GM19351 (cell line): ENCODE data around the gene CFAP20.

Source experiments
- ATAC-seq: cut with Tn5 transposase; IDR thresholded peaks from one replicate; pipeline ENCODE4 v1.9.1; 2021; ENCODE audit warnings: mild to moderate bottlenecking, moderate library complexity; ENCODE audit not compliant: unreplicated experiment

Gene CFAP20

DNA sequence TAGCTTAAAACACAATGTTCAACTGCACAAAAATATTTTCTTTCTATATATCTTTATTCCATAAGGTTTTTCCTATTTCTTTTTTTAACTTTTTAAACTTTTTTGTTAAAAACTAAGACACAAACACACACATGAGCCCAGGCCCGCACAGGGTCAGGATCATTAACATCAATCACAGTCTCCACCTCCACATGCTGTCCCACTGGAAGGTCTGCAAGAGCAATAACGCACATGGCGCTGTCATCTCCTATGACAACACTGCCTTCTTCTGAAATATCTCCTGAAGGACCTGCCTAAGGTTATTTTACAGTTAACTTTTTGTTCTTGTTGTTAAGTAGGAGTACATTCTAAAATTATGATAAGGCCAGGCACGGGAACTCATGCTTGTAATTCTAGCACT lies 4.1 kb downstream of the CFAP20 start:
- no peak for ATAC-seq

DNA sequence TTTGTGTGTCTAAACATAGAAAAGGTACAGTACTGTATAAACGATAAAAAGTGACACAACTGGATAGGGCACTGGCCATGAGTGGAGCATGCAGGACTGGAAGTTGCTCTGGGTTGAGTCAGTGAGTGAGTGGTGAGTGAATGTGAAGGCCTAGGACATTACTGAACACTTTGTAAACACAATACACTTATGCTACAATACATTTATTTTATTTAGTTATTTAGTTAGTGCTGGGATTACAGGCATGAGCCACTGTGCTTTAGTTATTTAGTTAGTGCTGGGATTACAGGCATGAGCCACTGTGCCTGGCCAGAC lies 4.6 kb downstream of the CFAP20 start:
- ATAC-seq = no peak

DNA sequence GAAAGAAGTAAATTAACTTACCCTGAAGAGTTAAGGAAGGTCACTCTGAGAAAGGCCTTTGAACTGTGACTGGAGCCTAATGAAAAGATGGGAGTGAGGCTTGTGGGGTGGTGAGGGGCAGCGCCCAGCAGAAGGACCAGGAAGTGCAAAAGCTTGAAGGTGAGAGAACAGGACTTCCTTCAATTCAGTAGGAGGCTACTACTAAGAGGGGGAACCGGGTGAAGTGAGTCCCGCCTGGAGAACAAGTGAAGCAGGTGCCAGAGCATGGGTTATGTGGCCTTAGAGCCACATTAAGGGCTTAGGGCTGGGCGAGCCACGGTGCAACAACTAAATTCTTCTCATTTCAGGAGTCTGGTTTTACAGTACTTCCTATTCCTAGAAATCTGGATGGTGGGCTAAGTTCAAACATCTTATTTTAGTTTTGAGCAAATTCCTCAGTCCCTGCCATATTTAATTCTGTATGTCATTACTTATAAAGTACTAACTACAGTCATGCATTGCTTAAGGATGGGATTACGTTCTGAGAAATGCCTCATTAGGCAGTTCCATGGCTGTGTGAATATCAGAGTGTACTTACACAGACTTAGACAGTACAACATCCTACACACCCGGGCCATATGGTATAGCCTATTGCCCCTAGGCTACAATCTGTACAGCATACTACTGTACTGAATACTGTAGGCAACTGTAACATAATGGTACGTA lies 5.1 kb downstream of the CFAP20 start:
- ATAC-seq = no peak

DNA sequence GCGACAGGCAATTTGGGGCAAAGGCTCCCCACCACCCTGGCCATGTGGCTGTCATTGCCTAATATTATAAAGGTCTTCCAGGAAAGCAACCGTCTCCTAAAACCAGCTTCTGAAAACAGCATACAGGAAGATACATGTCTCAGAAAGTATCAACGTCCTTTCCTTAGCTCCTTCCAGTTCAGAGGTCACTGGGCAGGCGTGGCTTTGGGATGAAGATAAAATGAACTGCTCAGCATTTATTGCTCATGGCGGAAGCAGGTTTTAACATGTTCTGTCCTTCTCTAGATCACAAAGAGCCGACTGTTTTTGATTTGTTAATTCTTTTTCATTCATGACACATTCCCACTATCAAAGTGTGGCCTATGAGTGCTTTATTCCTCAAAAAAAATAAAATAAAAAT lies 8.0 kb downstream of the CFAP20 start:
- no peak for ATAC-seq

DNA sequence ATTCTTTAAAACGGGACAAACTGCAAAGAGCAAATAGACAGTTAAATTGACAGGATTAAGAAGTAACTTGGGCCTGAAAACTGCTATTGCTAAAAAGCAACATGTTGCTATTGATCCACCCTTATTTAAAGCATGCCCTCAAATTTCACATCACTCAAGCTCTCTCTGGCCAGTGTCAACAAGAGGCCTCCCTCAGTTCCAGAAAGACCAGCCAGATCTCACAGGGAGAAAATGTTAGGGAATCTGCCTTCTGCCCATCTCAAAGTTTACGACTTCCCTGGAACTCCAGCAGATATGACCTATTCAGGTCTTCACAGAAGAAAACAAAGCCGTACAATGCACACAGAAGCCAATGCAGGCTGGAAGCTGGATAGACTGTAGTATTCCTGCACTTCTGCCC lies 8.9 kb downstream of the CFAP20 start:
- ATAC-seq = no peak

DNA sequence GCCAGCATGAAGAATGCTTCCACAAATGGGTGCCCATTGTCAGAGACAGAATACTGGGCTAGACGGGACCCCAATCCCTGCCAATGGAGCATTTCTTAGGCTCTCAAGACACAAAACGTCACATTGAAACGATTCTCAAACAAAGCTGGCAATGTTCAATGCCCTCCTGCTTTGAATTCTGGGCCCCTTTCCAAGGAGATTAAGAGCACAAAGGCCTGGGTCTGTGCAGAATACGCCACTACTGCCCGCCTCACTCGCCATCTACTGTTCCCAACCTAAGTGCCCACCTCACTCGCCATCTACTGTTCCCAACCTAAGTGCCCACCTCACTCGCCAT lies 9.7 kb downstream of the CFAP20 start:
- ATAC-seq = no peak

DNA sequence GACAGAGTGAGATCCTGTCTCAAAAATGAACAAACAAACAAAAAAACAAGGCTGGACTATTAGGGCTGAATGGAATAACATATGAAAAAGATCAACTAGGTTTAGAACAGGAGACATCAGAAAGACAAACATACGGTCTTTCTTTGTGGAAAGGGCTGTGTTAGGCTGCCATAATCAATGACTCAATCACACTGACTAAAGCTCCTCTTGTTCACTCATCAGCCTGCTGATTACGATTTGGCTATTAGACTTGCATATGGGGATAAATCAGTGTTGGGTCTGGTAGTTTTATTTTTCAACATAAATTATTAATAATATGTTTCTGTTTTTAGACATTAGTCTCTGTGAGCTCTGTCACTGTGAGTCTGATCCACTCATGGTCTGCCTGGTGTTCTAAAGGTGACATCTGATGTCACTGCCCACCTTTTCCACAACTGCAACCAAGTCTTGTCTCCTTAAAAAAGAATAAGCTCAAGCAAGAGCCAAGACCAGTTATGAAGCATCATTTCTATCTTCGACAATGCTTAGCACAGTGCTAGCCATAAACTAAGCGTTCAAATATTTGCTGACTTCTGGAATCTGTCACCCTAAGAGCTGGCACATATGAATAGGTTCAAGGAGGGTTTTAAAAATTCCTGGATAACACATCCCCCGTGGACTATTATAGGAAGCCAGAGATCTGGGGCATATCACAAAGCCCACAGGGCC lies 10.2 kb downstream of the CFAP20 start:
- no peak for ATAC-seq

DNA sequence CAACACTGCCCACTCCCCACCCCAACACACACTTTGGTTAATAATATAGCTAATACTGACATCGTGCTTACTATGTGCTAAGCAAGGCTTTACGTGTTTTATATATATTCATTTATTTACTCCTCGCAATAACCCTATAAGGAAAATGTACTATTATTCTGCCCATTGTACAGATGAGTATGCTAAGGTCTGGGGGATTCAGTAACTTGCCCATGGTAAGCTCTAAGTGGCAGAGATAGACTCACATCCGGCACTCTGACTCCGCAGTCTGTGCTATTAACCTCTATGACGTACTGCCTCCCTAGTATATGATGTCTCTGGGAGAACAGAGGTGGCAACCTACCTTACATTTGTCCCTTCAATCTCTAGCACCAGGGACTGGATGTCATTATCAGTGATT lies 12.7 kb downstream of the CFAP20 start:
- no peak for ATAC-seq

DNA sequence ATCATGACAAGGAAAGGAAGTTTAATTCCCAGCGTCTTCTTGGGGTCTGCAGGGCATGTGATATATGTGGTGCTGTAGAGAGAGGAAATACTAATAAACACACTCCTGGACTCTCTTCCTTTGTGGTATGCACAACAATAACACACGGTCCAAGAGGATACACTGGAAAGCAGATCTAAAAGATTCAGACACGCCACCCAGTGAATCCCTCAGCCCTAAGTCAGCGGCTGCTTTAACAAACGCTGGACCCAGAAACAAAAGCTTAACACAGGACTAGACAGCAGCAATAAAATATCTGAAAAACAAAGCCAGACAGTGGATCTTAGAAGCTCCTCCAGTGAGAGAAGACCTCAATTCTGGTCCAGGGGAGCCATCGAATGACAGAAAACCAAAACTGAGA lies 13.1 kb downstream of the CFAP20 start:
- no peak for ATAC-seq

DNA sequence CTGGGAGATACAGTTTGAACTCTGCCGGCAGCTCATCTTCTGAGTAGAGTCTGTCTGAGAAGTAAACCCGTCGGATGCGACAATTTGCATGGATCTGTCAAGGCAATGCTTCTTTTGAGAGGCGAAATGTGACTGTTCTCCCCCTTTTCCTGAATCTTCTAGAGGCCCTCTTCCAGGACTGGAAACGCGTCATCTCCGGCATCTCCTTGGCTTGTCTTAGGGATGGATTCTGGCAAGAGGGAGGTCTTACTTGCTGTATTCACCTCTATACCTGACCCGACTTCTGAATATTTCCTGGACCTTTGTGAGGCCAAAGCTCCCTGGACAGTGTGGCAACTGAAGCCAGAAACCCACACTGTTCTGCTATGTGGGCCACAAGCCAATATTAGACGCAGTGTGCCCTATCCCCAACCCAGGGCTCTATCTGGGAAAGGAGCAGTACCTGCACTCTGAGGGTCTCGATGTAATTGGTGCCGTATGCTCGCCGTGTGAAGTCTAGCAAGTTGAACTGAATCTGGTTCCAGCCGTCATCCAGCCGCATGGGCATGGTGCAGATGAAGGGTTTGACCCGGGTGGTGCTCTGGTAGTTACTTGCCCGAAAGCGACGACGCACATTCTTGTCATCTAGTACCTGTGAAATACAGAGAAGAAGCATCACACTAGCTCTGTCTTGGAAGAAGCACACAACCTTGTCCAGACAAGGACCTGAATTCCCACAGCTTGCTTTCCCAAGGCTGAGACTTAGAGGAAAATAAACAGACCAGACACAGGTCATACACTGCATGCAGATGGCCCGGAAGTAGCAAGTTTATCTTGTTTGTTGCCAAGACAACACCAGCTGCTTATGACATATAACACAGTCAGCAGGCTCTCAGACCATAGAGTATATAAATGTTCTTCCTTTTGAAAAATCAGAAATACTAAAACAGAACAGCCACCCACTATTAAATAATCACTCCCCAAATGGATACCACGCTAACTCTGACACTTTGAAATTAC lies 14.1 kb downstream of the CFAP20 start:
- ATAC-seq = no peak

DNA sequence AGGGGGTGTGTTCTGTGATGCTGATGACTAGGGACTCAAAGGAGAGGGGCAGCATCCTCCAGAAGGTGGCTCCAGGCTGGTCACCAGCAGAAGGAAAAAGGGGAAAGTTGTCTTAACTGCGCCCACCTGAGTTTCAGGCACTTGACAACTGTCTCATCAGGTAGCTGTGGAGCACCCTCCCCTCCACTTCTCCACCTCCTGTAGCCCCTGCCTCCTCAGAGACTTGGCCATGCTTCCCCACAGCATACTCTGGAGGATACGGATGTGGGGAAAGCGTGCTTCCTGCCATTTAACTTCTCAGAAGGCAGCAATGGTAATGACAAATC lies 17.9 kb downstream of the CFAP20 start:
- no peak for ATAC-seq

DNA sequence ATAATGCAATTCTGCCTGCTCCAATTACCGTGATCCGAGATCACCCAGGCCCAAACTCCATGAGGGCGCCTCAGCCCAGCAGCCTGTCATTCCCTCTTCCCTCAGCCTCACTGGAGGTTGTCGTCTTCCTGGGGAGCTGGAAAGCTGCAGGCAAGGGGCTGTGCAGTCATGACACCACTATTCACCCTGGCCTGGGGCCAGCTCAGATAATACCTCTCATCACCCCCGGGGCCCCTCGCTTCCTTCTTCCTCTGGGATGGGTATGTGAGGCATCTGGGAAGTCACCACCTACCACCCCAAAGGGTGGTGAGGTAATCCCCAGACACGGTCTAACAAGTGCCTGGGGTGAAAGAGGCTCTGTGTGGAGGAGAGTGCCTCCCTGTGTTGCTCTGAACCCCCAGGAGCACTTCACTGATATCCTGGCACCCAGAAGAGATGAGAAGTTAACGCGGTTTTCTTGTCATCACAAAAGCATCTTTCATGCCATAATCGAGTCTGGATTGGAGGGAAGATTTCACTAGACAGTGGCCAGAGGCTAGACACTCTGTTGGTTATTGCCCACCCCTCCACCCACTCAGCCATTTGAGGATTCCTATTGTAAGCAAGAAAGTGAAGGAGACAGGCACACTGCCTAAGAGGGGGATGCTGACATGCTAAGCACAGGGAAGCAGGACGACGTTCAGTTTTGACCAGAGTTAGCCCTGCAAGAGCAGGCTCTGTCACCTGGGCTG lies 18.4 kb downstream of the CFAP20 start:
- no peak for ATAC-seq

DNA sequence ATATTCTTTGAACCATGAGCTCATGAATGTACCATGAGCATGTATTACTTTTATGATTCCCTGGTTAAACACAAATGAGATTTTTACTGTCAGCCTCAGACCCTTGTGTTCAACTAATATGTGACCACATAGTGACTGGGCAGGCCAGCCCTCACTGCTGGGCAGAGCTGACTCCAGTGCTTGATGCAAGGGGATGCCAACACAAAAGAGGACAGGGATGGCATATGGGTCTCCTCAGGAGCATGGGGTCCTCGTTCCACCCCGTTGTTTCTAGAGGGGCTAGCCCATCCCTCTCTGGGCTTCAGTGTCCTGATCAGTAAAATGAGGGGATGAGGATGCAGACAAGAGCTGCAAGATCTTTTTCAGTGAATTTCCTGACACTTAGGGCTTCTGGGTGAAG lies 19.3 kb downstream of the CFAP20 start:
- no peak for ATAC-seq

DNA sequence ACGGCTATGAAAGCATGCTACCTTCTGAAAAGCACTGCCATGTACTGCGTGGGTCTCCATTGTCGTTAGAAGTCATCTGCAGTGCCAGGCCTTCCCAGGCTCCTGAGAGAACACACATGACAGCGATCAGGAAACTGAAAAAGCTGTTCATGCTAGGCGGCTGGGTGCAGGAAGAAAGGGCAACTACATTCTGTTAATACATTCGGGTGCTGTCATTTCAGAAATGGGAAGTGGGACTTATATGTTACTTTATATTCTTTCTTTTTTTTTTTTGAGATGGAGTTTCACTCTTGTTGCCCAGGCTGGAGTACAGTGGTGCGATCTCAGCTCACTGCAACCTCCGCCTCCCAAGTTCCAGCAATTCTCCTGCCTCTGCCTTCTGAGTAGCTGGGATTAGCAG lies 19.9 kb downstream of the CFAP20 start:
- ATAC-seq = no peak

DNA sequence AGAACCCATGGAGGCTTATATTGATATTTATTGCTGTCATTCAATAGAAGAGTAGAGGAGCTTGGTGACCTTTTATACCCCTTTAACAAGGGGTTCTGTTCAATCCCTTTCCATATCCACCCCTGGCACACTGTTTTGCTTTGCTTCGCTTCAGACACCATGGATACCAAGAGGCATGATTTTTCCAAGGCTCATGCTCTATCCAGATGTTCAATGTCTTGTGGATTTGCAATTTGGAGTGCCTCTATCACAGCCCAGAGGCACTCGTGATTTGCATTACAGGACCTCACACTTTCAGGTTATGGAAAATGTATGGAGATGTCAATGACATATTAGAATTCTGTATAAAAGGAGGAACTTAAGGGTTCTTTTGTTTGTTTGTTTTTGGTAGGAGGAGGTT lies 21.5 kb downstream of the CFAP20 start:
- no peak for ATAC-seq

DNA sequence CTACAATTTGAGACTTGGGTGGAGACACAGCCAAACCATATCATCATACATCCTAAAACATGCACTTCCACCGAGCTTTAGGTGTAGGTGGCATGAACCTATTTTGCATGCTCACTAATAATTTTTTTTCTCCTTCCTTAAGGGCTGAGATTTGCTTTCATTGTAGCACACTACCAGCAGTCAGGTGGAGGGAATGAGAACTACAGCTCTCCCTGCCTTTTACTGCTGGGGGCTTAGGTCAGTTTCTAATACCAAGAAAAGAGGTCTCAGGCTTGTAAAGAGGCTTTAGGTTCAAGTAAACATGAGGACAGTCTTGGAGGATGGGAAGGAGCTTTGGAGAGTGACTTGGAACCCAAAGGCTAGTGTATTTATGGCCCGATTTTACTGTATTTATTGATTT lies 22.0 kb downstream of the CFAP20 start:
- no peak for ATAC-seq

DNA sequence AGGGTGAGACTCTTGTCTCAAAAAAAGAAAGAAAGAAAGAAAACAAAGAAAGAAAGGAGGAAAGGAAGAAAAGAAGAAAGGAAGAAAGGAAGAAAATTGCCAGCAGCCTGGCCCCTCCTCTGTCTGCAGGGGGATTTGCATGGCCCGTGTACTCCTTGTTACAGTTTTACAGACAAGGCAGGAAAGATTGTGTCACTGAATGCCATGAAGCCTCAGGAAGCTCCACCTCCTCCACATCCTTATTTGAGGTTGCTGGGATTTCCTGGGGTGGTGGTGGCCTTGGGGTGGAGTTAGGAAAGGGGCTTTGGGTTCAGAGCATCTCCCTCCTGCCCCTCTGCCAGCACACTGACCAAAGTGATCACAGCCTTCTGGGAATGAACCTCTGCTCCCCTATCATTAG lies 23.6 kb downstream of the CFAP20 start:
- no peak for ATAC-seq

DNA sequence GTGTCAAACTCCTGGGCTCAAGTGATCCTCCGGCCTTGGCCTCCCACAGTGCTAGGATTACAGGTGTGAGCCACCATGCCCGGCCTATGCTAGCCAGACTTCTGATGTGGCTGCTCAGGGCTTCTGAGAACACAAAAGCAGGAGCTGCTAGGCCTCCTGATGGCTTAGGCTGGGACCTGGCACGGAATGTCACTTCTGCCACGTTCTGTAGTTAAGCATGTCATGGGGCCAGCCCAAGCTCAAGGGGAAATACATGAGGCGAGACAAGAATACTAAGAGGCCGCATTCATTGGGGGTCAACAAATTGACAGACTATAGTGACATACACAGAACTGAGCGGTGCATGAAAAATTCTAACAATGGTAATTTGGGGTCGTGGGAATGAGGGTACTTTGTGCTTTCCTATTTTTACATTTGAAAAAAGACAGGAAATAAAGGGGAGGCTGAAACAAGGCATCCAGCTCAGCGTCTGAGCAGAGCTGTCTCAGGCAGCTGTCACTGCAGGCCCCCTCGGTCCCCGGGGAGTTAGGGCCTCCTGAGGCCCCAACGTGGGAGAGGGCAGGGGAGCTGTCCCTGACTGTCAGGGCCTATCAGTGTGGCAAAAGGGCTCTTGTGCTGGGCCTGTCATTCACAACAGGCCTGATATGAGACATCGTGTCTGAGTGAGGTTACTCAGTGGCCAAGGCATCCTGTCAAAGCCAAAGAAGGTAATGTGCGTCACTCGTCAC lies 26.4 kb downstream of the CFAP20 start:
- ATAC-seq = no peak

DNA sequence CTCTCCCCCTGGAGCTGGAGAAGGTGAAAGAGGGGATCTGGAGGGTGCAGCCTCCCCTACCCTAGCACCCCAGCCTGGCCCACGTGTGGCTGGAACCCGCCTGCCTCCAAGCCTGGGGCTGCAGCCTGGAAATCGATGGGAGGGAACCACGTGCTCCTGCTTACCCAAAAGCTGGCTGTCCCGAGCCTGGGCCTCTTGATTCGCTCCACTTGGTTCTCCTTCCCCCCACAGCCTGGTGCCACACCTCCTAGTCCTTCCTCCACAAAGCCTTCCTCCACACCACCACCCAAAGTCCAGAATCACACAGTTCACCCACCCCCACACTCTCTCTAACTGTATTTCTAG lies 29.3 kb downstream of the CFAP20 start:
- ATAC-seq = no peak

DNA sequence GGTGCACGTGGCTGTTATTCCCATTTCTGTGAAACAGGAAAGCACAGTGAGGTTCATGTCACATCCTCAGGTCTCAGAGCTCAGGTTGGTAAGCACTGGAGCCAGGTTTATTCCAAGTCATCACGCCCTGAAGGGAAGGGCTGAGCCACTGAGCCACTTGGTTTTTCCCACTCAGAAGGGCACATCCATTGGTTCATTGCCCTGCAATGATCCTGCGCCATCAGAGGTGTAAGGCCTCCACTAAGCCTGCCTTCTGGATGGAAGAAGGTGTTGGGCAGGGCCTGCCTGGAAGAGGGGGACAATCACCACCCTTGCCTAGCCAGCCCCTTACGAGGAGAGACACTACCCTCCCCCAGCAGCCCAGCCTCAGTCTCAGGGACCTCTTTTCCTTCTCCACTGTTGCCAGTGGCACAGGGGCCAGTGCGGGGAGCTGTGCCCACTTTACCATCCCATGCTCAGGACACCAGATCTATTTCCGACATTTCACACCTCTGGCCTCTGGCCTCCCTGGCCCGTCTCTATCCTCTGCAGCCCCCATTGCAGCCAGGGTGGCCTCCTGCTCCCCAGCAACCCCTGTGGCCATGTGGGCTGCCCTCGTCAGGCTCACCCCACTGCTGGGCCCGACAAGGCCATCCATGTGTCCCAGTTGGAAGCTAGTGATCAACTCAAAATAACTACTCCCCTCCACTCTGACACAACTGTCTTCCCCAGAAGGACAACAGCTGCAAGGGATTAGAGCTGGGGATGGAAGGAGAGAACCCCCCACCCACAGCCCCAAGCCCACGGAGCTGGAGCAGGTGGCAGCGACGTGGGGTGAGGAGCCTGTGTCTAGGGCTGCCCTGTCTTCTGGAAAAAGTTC lies 29.9 kb downstream of the CFAP20 start:
- ATAC-seq = no peak
